ENCODE data around the gene CSNK2A2. TPM values are rescaled to one million over a fixed set of nuclear protein-coding genes. Genes with fewer than 3 reads are reported as not detected.

The CSNK2A2 gene
- total and polyA plus RNA-seq, 8 donors: 18.3 to 59.0 (median 38.4) TPM

DNA sequence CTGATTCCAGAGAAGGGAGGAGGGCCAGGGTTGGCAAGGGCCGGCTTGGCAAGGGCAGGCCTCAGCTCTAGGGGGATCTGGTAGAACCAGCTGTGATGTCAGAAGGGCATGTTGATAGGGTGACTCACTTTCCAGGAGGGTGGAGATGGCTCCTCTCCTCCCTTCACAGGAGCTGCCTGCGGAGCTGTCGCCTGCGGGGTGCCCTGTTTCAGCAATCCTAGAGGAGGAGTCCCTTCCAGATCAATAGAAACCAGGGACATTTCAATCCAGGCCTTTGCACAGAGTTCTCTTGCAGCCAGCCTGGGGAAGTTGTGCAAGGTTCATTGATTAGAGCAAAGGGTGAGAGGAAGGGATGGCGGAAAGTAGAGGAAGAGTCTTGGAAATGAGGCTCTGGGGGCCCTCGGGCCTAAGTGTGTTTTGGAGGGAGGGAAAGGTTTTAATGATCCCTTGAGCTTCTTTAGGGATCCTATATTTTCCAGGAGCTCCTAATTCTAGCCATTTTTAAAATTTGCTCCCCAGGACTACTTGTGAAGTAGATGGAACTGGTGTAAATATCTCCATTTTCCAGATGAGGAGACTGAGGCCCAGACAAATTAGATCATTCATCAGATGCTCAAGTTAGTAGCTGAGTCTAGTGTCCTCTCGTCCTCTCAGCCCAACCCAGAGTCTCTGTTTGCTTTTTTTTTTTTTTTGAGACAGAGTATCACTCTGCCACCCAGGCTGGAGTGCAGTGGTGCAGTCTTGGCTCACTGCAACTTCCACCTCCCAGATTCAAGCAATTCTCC, 24.8 kb upstream of the CSNK2A2 start:
- ATAC-seq (peak in 3 of 4 donors; percentile 35 to 71 (median 57)), FAIRE-seq (no peak), DNase-seq (no peak)
- TF ChIP-seq, protein P1, sequence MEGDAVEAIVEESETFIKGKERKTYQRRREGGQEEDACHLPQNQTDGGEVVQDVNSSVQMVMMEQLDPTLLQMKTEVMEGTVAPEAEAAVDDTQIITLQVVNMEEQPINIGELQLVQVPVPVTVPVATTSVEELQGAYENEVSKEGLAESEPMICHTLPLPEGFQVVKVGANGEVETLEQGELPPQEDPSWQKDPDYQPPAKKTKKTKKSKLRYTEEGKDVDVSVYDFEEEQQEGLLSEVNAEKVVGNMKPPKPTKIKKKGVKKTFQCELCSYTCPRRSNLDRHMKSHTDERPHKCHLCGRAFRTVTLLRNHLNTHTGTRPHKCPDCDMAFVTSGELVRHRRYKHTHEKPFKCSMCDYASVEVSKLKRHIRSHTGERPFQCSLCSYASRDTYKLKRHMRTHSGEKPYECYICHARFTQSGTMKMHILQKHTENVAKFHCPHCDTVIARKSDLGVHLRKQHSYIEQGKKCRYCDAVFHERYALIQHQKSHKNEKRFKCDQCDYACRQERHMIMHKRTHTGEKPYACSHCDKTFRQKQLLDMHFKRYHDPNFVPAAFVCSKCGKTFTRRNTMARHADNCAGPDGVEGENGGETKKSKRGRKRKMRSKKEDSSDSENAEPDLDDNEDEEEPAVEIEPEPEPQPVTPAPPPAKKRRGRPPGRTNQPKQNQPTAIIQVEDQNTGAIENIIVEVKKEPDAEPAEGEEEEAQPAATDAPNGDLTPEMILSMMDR (IDR thresholded peaks at IDR 0.05): no peak
- intact Hi-C loops (cut with DNase I): no loop called here
- no peaks in the 10 kb centered on the region for H3K27me3 ChIP-seq
- no peaks in the 10 kb centered on the region for H3K9me3 ChIP-seq
- H3K4me3 ChIP-seq: no peak overlapping the region
- WGBS, 2 donors: 77 to 79% methylated on average over 7 of the region's 7 CpGs
- no peaks in the 10 kb centered on the region for H3K36me3 ChIP-seq
- H3K4me1 ChIP-seq: no peaks in the 10 kb centered on the region
- no peak overlapping the region for H3K27ac ChIP-seq

DNA sequence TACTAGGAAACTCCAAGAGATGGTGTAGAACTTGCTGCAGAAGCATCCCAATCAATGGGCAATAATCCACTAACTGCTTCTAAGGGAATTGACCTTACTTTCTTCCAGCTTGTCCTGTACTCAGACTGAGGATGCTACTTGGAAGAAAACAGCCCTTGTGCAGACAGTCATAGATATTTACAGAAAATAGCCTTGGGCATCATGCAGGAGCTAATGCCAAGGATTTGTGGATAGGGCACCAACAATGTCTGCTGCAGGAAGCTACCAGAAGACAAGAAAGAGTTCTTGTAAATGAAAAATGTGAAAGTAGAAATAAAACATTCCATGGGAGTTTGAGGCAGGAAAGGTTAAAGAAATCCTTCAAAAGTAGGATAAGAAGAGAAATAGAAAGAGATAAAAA, 21.5 kb upstream of the CSNK2A2 start:
- Histone ChIP-seq H3K36me3 (no peaks in the 10 kb centered on the region), H3K9me3 (no peaks in the 10 kb centered on the region), H3K4me1 (no peaks in the 10 kb centered on the region), H3K27me3 (no peaks in the 10 kb centered on the region), H3K27ac (no peak overlapping the region), H3K4me3 (no peak overlapping the region)
- ATAC-seq (no peak), FAIRE-seq (no peak), DNase-seq (no peak)
- TF ChIP-seq, protein P1 (IDR thresholded peaks at IDR 0.05): no peak
- intact Hi-C loops (cut with DNase I): no loop called here

DNA sequence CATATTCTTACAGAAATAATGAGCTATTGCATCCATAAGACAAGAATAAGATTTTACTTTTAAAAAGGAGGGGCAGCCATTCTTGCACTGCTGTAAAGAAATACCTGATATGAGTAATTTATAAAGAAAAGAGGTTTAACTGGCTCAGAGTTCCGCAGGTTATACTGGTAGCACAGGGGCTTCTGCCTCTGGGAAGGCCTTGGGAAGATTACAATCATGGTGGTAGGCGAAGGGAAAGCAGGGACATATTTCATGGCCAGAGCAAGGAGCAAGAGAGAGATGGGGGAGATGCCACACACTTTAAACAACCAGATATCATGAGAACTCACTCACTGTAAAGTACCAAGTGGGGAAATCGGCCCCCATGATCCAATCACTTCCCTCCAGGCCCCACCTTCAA, 20.9 kb upstream of the CSNK2A2 start:
- H3K4me1 ChIP-seq: no peaks in the 10 kb centered on the region
- FAIRE-seq (no peak), DNase-seq (no peak), ATAC-seq (no peak)
- no peaks in the 10 kb centered on the region for H3K36me3 ChIP-seq
- H3K27me3 ChIP-seq: no peaks in the 10 kb centered on the region
- intact Hi-C loops (cut with DNase I): no loop called here
- H3K4me3 ChIP-seq: no peak overlapping the region
- H3K9me3 ChIP-seq: no peaks in the 10 kb centered on the region
- 29 to 41% methylated on average over 3 of the region's 3 CpGs for WGBS, 2 donors
- TF ChIP-seq, protein P1 (IDR thresholded peaks at IDR 0.05): no peak
- H3K27ac ChIP-seq: no peak overlapping the region

DNA sequence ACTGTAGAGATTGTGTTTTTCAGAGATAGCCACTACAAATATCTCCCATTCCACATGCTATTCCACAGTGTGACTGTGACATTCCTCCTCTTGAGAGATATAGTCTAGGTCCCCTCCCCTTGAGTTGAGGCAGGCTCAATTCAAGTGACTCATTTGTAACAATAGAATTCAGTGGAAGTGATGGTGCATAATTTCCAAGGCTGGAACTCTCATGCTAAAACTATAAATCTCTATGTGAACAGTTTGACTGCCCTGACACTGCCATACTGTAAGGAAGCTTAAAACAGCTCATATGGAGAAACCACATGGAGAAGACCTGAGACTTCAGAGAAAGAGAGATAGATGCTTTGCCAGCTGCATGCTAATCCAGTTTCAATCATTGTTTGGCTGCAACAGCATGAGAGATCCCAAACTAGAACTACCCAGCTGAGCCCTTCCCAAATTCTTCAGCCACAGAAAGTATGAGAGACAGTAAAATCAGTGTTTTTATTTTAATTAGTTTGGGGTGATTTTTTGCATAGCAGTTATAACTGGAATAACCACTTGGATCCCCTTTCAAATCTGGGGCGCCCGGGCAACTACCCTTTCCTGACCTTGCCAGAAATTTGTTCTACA, 19.5 kb upstream of the CSNK2A2 start:
- Histone ChIP-seq H3K4me1 (no peaks in the 10 kb centered on the region), H3K9me3 (no peaks in the 10 kb centered on the region), H3K4me3 (no peak overlapping the region), H3K27me3 (no peaks in the 10 kb centered on the region), H3K27ac (no peak overlapping the region), H3K36me3 (no peaks in the 10 kb centered on the region)
- DNase-seq (no peak), ATAC-seq (no peak), FAIRE-seq (no peak)
- TF ChIP-seq, protein P1 (IDR thresholded peaks at IDR 0.05): no peak
- WGBS, 2 donors: 13 to 37% methylated on average over 2 of the region's 2 CpGs
- intact Hi-C loops (cut with DNase I): no loop called here
